Endothelial cell of umbilical vein (primary cell): ENCODE data around the gene NKX2-3. TPM values are rescaled to one million over a fixed set of nuclear protein-coding genes. Genes with fewer than 3 reads are reported as not detected.

Experiments
- BruUV-seq: library from RNA; stranded (reverse); fragments of 400-500 nt; replicated peaks from 2 replicates; lab custom pipeline; 2021; lab: Mats Ljungman, UMichigan
- CTCF ChIA-PET: fragments of 300-600, 350-600 bp; sonication (Branson Sonifier 250); formaldehyde crosslinking; loops from one replicate; lab custom pipeline; 2021; ENCODE audit warnings: antibody characterized with exemption, inconsistent platforms; lab: Charles Lee
- POLR2A ChIA-PET: fragments of 300-600, 350-600 bp; sonication (Branson Sonifier 250); formaldehyde crosslinking; loops from one replicate; lab custom pipeline; 2021; ENCODE audit warnings: antibody characterized with exemption, inconsistent platforms; lab: Charles Lee
- DNase-seq: peaks from one replicate; pipeline ENCODE4 v3.0.0-alpha.2; 2011; ENCODE audit warnings: low read depth, low spot score
- FAIRE-seq: peaks from 2 replicates; lab custom pipeline; 2011; peaks lifted over from hg19 to GRCh38; lab: Jason Lieb, UNC
- H2AFZ ChIP-seq: 2 replicates; pipeline ENCODE4 v1.6.0; 2012; ENCODE audit warnings: low read depth, low read length, control low read depth, inconsistent platforms
- H3K27ac ChIP-seq: 2 replicates; pipeline ENCODE4 v1.5.1; 2011; ENCODE audit warnings: low read depth, mild to moderate bottlenecking, control low read depth, low read length, moderate library complexity; ENCODE audit not compliant: insufficient read depth
- H3K27me3 ChIP-seq, 2 experiments: 2 replicates each; pipeline versions ENCODE4 v1.6.0 to v1.6.1; 2011; ENCODE audit warnings: low read length in 2 of 2, mixed read lengths in 1 of 2; ENCODE audit not compliant: control insufficient read depth in 2 of 2, insufficient read depth in 2 of 2
- H3K36me3 ChIP-seq, 2 experiments: 2 replicates in 1 of 2; 3 replicates in 1 of 2; pipeline ENCODE4 v1.5.1; 2011; ENCODE audit warnings: low read length in 2 of 2, mild to moderate bottlenecking in 1 of 2, moderate library complexity in 1 of 2; ENCODE audit not compliant: control insufficient read depth in 2 of 2, insufficient read depth in 2 of 2; ENCODE audit errors: extremely low read depth in 1 of 2
- H3K4me1 ChIP-seq: 3 replicates; pipeline ENCODE4 v1.5.1; 2011; ENCODE audit warnings: mild to moderate bottlenecking, low read length; ENCODE audit not compliant: control insufficient read depth, insufficient read depth; ENCODE audit errors: extremely low read depth
- H3K4me2 ChIP-seq: 2 replicates; pipeline ENCODE4 v1.6.1; 2011; ENCODE audit warnings: low read length, control low read depth, mixed read lengths; ENCODE audit not compliant: insufficient read depth
- H3K4me3 ChIP-seq, 3 experiments: fragments of 200-600 bp in 1 of 3; sonication (generic), shearing (Covaris generic) in 1 of 3; replicated peaks in 1 of 3; 2 replicates each; pipeline ENCODE4 v1.5.1; 2011 to 2016; ENCODE audit warnings: control low read depth in 3 of 3, low read length in 3 of 3, mild to moderate bottlenecking in 2 of 3, inconsistent platforms in 1 of 3, low read depth in 1 of 3, moderate library complexity in 1 of 3; ENCODE audit not compliant: insufficient read depth in 1 of 3
- H3K79me2 ChIP-seq: 2 replicates; pipeline ENCODE4 v1.6.0; 2012; ENCODE audit warnings: low read length, inconsistent platforms; ENCODE audit not compliant: control insufficient read depth, insufficient read depth
- H3K9ac ChIP-seq: replicated peaks from 2 replicates; pipeline ENCODE3; 2011; ENCODE audit warnings: low read length, control low read depth; ENCODE audit not compliant: insufficient read depth; ENCODE audit errors: extremely low read depth
- H3K9me1 ChIP-seq: replicated peaks from 3 replicates; pipeline ENCODE4 v1.6.0; 2011; ENCODE audit warnings: mild to moderate bottlenecking, low read length; ENCODE audit not compliant: control insufficient read depth, insufficient read depth; ENCODE audit errors: extremely low read depth
- H3K9me3 ChIP-seq: replicated peaks from 2 replicates; pipeline ENCODE4 v1.5.1; 2012; ENCODE audit warnings: low read length, inconsistent platforms; ENCODE audit not compliant: control insufficient read depth, insufficient read depth
- H4K20me1 ChIP-seq: replicated peaks from 2 replicates; pipeline ENCODE3; 2011; ENCODE audit warnings: mild to moderate bottlenecking, low read length; ENCODE audit not compliant: control insufficient read depth, insufficient read depth; ENCODE audit errors: extremely low read depth
- EZH2 ChIP-seq: IDR thresholded peaks from 2 replicates; pipeline ENCODE4 v1.6.1; 2012; ENCODE audit warnings: borderline replicate concordance, low read depth, mild to moderate bottlenecking, moderate library complexity, low read length, inconsistent platforms; ENCODE audit not compliant: severe bottlenecking
- FOS ChIP-seq: IDR thresholded peaks from 2 replicates; pipeline ENCODE4 v1.6.1; 2011; ENCODE audit warnings: mild to moderate bottlenecking, low read length, moderate library complexity, borderline replicate concordance; ENCODE audit not compliant: insufficient read depth
- GATA2 ChIP-seq: IDR thresholded peaks from 2 replicates; pipeline ENCODE4 v1.7.0; 2011; ENCODE audit warnings: low read depth, mild to moderate bottlenecking, moderate library complexity, mixed read lengths, low read length; ENCODE audit not compliant: insufficient read length, insufficient read depth
- JUN ChIP-seq: IDR thresholded peaks from 2 replicates; pipeline ENCODE4 v1.6.1; 2011; ENCODE audit warnings: borderline replicate concordance, low read depth; ENCODE audit not compliant: insufficient read length, insufficient read depth
- MYC ChIP-seq: IDR thresholded peaks from one replicate; pipeline ENCODE4 v1.6.1; 2011; ENCODE audit warnings: mild to moderate bottlenecking, low read depth, low read length
- POLR2A ChIP-seq: IDR thresholded peaks from 2 replicates; pipeline ENCODE4 v1.6.1; 2012; ENCODE audit warnings: low read depth, mild to moderate bottlenecking, control low read depth, low read length
- POLR2AphosphoS5 ChIP-seq: IDR thresholded peaks from 2 replicates; pipeline ENCODE4 v1.6.1; 2012; ENCODE audit warnings: low read depth, mild to moderate bottlenecking, control low read depth, low read length, moderate library complexity; ENCODE audit not compliant: insufficient read depth
- dilution Hi-C: fragments of 300-500 bp; cut with MboI; formaldehyde crosslinking; loops from one replicate; pipeline ENCODE4 v1.15.0; 2019; ENCODE audit warnings: low sequenced_read_pairs; ENCODE audit not compliant: extremely low pct_ligation_motif_present
- intact Hi-C: fragments of 100-400 bp; cut with micrococcal nuclease; formaldehyde crosslinking; loops from one replicate; pipeline ENCODE4 v1.10.0; 2022
- polyA plus RNA-seq, 4 experiments: library from polyadenylated mRNA; depleted of rRNA in 3 of 4; stranded (reverse) in 3 of 4; unstranded in 1 of 4; fragments of >200 nt; gene quantifications; 2 replicates each; pipeline versions ENCODE4 v1.2.1 to v1.2.3, GENCODE V29; 2011 to 2012; ENCODE audit warnings: missing spikeins in 1 of 4
- total RNA-seq: library from RNA; stranded (reverse); gene quantifications from 2 replicates; pipeline ENCODE4 v1.2.3, GENCODE V29; 2021
- TF ChIP-seq, protein P1 (sequence below): IDR thresholded peaks from 2 replicates; pipeline ENCODE4 v1.6.1; 2011; ENCODE audit not compliant: insufficient read depth, insufficient read length
- TF ChIP-seq, protein P2 (sequence below), 2 donors: IDR thresholded peaks; 1 replicate in 1 of 2; 2 replicates in 1 of 2; pipeline ENCODE4 v1.5.1; 2011; ENCODE audit warnings: low read length in 2 of 2, mild to moderate bottlenecking in 2 of 2, moderate library complexity in 2 of 2, control low read depth in 1 of 2, inconsistent platforms in 1 of 2, low read depth in 1 of 2; ENCODE audit not compliant: insufficient read depth in 1 of 2; ENCODE audit errors: extremely low read depth in 1 of 2

The NKX2-3 gene
- total and polyA plus RNA-seq, 2 donors (not counting 3 experiments of a cell fraction or from before 2014, with no cell fraction given), result not detected

DNA sequence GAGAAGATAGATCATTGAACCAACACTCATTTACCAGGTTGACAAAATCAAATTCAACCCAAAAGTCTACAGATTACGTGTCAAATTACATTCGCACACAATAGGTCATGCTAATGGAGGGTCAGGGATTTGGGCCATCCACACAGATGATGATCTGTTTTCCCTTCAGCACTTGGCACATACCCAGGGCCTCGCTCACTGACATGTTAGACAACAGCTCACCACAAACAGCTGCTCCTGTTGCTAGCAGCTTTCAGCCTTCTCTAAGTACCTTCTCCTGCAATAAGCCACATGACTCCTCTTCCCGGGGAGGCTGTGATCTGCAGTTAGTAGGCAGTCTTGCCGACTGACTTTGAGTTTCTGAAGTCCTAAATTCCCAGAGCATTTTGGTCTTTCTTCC lies 18.4 kb downstream of the NKX2-3 start:
- Histone ChIP-seq H3K4me1 (no peaks in the 10 kb centered on the region), H3K79me2 (no peaks in the 10 kb centered on the region), H3K9me1 (no peaks in the 10 kb centered on the region), H4K20me1 (no peaks in the 10 kb centered on the region), H3K9ac (no peak overlapping the region), H3K4me3 (no peak overlapping the region), H3K4me2 (no peak overlapping the region), H3K9me3 (no peaks in the 10 kb centered on the region), H2AFZ (no peak overlapping the region), H3K27ac (no peak overlapping the region), H3K36me3 (no peaks in the 10 kb centered on the region), H3K27me3 (peaks cover 29 to 37% of the 10 kb centered on the region in 2 experiments)
- TF ChIP-seq GATA2, result no peak
- TF ChIP-seq EZH2, result peak; percentile 39
- TF ChIP-seq, protein P1, sequence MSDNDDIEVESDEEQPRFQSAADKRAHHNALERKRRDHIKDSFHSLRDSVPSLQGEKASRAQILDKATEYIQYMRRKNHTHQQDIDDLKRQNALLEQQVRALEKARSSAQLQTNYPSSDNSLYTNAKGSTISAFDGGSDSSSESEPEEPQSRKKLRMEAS, result no peak
- dilution Hi-C loops (no loop called here), intact Hi-C loops (no loop called here)
- POLR2A ChIA-PET, result no interaction called here
- no peak for DNase-seq
- FAIRE-seq, result no peak
- BruUV-seq, result no TSS peak
- CTCF ChIA-PET, result interaction anchor here (1.8 to 10.4 kb wide), 3 partner anchors 9 to 159 kb away, joined by 5 to 153 read pairs (median 25); no protein-coding TSS in a partner anchor

DNA sequence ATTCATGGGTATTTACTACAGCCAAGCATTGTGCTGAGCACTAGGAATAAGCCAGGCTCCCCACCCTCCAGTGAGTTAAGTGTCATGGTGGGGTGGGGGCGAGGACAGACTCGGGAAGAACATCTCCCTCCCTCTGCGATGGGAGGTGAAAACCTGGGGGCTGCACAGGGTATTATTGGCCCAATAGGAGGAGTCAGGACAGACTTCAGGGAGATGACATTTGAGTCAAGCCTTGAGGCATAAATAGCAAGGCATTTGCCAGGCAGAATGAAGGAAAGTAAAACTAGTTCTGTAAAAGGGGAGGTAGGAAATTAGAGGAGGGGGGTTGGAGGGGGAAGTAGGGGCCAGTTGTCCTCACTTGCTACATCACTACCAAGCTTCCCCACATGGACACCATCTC lies 18.9 kb downstream of the NKX2-3 start:
- CTCF ChIA-PET, result interaction anchor here (1.8 to 10.4 kb wide), 2 partner anchors 115 to 159 kb away, joined by 5 to 153 read pairs; no protein-coding TSS in a partner anchor
- no TSS peak for BruUV-seq
- no peaks in the 10 kb centered on the region for H3K9me1 ChIP-seq
- no peaks in the 10 kb centered on the region for H3K4me1 ChIP-seq
- no peak overlapping the region for H3K9ac ChIP-seq
- H3K4me2 ChIP-seq, result no peak overlapping the region
- H4K20me1 ChIP-seq, result no peaks in the 10 kb centered on the region
- POLR2A ChIA-PET, result no interaction called here
- TF ChIP-seq POLR2A, result no peak
- TF ChIP-seq POLR2AphosphoS5, result no peak
- TF ChIP-seq, protein P1, result no peak
- no peak for TF ChIP-seq JUN
- TF ChIP-seq EZH2, result no peak
- no peak for TF ChIP-seq FOS
- TF ChIP-seq, protein P2, sequence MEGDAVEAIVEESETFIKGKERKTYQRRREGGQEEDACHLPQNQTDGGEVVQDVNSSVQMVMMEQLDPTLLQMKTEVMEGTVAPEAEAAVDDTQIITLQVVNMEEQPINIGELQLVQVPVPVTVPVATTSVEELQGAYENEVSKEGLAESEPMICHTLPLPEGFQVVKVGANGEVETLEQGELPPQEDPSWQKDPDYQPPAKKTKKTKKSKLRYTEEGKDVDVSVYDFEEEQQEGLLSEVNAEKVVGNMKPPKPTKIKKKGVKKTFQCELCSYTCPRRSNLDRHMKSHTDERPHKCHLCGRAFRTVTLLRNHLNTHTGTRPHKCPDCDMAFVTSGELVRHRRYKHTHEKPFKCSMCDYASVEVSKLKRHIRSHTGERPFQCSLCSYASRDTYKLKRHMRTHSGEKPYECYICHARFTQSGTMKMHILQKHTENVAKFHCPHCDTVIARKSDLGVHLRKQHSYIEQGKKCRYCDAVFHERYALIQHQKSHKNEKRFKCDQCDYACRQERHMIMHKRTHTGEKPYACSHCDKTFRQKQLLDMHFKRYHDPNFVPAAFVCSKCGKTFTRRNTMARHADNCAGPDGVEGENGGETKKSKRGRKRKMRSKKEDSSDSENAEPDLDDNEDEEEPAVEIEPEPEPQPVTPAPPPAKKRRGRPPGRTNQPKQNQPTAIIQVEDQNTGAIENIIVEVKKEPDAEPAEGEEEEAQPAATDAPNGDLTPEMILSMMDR (IDR thresholded peaks at IDR 0.05; ENCODE audit: extremely low read depth in 1 of 2, insufficient read depth in 1 of 2, low read depth in 1 of 2, low read length in 2 of 2), result no peak
- TF ChIP-seq GATA2, result no peak
- TF ChIP-seq MYC, result no peak
- H3K27ac ChIP-seq, result no peak overlapping the region
- dilution Hi-C loops, result no loop called here
- DNase-seq (no peak), FAIRE-seq (no peak)
- H3K9me3 ChIP-seq, result no peaks in the 10 kb centered on the region
- no peaks in the 10 kb centered on the region for H3K36me3 ChIP-seq
- no peaks in the 10 kb centered on the region for H3K79me2 ChIP-seq
- no peak overlapping the region for H2AFZ ChIP-seq
- H3K27me3 ChIP-seq, result peaks cover 29 to 35% of the 10 kb centered on the region in 2 experiments
- no peak overlapping the region for H3K4me3 ChIP-seq
- intact Hi-C loops, result no loop called here
